ENCODE results near the gene MIXL1.
A peak's percentile ranks its signal among the peaks of the same experiment; 100 is the strongest.
"Not testable (repeated sequence)": the region's sequence is repeated elsewhere in the genome, so short reads cannot be mapped to it uniquely, and the experiment has no call there.

Gene MIXL1

GRCh38 chr1:226248796-226249195 is 25.3 kb downstream of the MIXL1 start:
- no peak for TF ChIP-seq ZNF248 (tag by site-specific recombination; IDR thresholded peaks at IDR 0.05)
- TF ChIP-seq ZBTB7A (tag by site-specific recombination; IDR thresholded peaks at IDR 0.05; ENCODE audit: low read depth) = no peak
- TF ChIP-seq ZNF624 (tag by site-specific recombination; IDR thresholded peaks at IDR 0.05) = no peak
- TF ChIP-seq ZNF660 (tag by site-specific recombination; IDR thresholded peaks at IDR 0.05) = no peak
- H3K27ac ChIP-seq (ENCODE audit: extremely low read depth, low read depth, low read length) = no peak overlapping the region
- ChIA-PET POLR2A (no interaction called here), CTCF (interaction anchor here (1.1 kb wide), 1 partner anchor 15 kb away, joined by 3 read pairs; no protein-coding TSS in a partner anchor)
- peaks cover 18 to 62% of the 10 kb centered on the region in 2 experiments for H3K36me3 ChIP-seq (ENCODE audit: control insufficient read depth in 2 of 2, insufficient read depth in 1 of 2, low read length in 2 of 2)
- no peaks in the 10 kb centered on the region for H3K9me3 ChIP-seq (ENCODE audit: control insufficient read depth, insufficient read depth, low read depth, low read length)
- no peaks in the 10 kb centered on the region for H3K4me1 ChIP-seq (ENCODE audit: control insufficient read depth, insufficient read depth, low read length)
- H3K4me3 ChIP-seq (ENCODE audit: low read depth, low read length) = no peak overlapping the region

GRCh38 chr1:226250511-226250910 is 27.0 kb downstream of the MIXL1 start:
- Histone ChIP-seq H3K4me1 (ENCODE audit: control insufficient read depth, insufficient read depth, low read length) (no peaks in the 10 kb centered on the region), H3K27ac (ENCODE audit: extremely low read depth, low read depth, low read length) (no peak overlapping the region), H3K9me3 (ENCODE audit: control insufficient read depth, insufficient read depth, low read depth, low read length) (no peaks in the 10 kb centered on the region), H3K4me3 (ENCODE audit: low read depth, low read length) (no peak overlapping the region), H3K36me3 (ENCODE audit: control insufficient read depth in 2 of 2, insufficient read depth in 1 of 2, low read length in 2 of 2) (peaks cover 9 to 59% of the 10 kb centered on the region in 2 experiments)
- POLR2A ChIA-PET = interaction anchor here (0.6 to 1.4 kb wide), 3 partner anchors 16 to 67 kb away, joined by 3 to 7 read pairs (median 3); partner anchors contain the start of gene LIN9
- TF ChIP-seq ZNF670 (tag by site-specific recombination; IDR thresholded peaks at IDR 0.05; ENCODE audit: low read depth) (no peak), ZFP3 (tag by site-specific recombination; IDR thresholded peaks at IDR 0.05; ENCODE audit: low read depth) (no peak), ZNF501 (tag by site-specific recombination; IDR thresholded peaks at IDR 0.05) (no peak), ZNF148 (tag by site-specific recombination; IDR thresholded peaks at IDR 0.05; ENCODE audit: borderline replicate concordance) (no peak), ZFP37 (tag by site-specific recombination; IDR thresholded peaks at IDR 0.05) (no peak), ZBTB17 (tag by site-specific recombination; IDR thresholded peaks at IDR 0.05) (no peak), ZNF274 (IDR thresholded peaks at IDR 0.05; ENCODE audit: low read length) (no peak), ZNF274 (tag by site-specific recombination; IDR thresholded peaks at IDR 0.05; ENCODE audit: borderline replicate concordance) (no peak), ZNF837 (tag by site-specific recombination; IDR thresholded peaks at IDR 0.05) (no peak), ZNF785 (tag by site-specific recombination; IDR thresholded peaks at IDR 0.05) (no peak), ZNF202 (tag by site-specific recombination; IDR thresholded peaks at IDR 0.05; ENCODE audit: borderline replicate concordance) (no peak), ZNF24 (tag by site-specific recombination; IDR thresholded peaks at IDR 0.05) (no peak), SALL2 (tag by site-specific recombination; IDR thresholded peaks at IDR 0.05; ENCODE audit: borderline replicate concordance) (no peak)
- TF ChIP-seq, protein P1, sequence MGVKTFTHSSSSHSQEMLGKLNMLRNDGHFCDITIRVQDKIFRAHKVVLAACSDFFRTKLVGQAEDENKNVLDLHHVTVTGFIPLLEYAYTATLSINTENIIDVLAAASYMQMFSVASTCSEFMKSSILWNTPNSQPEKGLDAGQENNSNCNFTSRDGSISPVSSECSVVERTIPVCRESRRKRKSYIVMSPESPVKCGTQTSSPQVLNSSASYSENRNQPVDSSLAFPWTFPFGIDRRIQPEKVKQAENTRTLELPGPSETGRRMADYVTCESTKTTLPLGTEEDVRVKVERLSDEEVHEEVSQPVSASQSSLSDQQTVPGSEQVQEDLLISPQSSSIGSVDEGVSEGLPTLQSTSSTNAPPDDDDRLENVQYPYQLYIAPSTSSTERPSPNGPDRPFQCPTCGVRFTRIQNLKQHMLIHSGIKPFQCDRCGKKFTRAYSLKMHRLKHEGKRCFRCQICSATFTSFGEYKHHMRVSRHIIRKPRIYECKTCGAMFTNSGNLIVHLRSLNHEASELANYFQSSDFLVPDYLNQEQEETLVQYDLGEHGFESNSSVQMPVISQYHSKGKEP (tag by site-specific recombination; IDR thresholded peaks at IDR 0.05) = no peak
- CTCF ChIA-PET = no interaction called here

DNA sequence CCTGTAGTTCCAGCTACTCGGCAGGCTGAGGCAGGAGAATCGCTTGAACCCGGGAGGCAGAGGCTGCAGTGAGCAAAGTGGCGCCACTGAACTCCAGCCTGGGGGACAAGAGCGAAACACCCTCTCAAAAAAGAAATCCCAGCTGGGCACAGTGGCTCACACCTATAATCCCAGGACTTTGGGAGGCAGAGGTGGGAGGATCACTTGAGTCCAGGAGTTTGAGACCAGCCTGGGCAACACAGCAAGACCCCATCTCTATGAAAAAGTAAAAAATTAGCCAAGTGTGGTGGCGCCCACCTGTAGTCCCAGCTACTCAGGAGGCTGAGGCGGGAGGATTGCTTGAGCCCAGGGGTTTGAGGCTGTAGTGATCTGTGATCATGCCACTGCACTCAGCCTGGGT is 29.4 kb downstream of the MIXL1 start:
- not testable (repeated sequence) for H3K4me3 ChIP-seq (ENCODE audit: low read depth, low read length)

More for the DNA sequence above, 29.4 kb downstream of the MIXL1 start:
- H3K36me3 ChIP-seq (ENCODE audit: control insufficient read depth in 2 of 2, insufficient read depth in 1 of 2, low read length in 2 of 2) = peaks cover 9 to 55% of the 10 kb centered on the region in 2 experiments
- POLR2A ChIA-PET; H3K4me1 ChIP-seq (ENCODE audit: control insufficient read depth, insufficient read depth, low read length); H3K9me3 ChIP-seq (ENCODE audit: control insufficient read depth, insufficient read depth, low read depth, low read length); H3K27ac ChIP-seq (ENCODE audit: extremely low read depth, low read depth, low read length): not testable (repeated sequence)
- TF ChIP-seq ZNF121 (tag by site-specific recombination; IDR thresholded peaks at IDR 0.05) = peak; percentile 87; the same call in 1 of the 2 replicates
- CTCF ChIA-PET = interaction anchor here (1.1 kb wide), 1 partner anchor 127 kb away, joined by 3 read pairs; no protein-coding TSS in a partner anchor
